Measurements from ENCODE around the gene MPL. TPM values are rescaled to one million over a fixed set of nuclear protein-coding genes. Genes with fewer than 3 reads are reported as not detected.

Gene MPL
- total and polyA plus RNA-seq, 10 of the 15 experiments (the other 5 are each of a cell fraction or from before 2014, with no cell fraction given) = not detected

DNA sequence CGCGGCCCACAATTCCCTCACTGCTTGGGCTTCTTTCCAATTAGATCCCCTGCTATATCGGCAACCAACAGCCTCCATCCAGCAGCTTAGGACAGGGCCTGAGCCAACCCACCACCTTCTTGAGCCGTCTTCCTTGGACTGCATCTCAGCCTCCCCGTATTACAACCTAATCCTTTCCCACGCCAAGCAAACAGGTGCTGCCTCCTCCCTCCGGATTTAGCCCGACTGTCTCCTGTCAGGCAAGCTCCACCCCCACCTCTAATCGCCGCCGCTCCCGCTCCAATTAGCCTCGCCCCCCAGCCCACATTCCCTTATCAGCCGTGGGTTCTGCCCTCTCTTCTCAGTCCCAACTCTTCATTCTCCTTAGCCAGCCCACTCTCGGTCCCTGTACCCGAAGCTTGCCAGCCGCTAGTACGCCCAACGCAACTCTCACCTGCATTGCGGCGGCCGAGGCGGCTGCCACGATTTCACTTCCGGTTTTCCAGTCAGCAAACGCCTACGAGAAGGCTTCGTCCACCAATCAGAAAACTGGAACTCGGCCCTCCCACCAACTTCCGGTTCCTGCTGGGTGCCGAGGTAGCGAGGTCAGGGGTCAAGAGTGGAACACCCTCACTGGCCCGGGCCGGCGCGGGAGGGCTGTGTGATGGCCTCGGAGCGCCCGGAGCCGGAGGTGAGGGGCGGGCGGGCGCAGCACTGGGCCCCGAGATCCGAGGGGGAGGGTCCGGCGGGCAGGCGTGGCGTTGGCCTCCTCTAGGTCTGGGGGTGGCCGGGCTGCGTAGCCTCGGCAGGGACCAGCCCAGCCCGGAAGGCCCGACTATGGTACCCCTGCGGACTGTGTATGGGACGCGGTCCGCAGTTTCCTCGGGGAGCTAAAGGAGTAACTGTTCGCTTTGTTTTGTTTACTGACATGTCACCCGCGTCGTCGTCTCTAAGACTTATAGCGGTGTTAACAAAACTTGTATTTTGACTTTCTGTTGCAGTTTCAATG, 52.0 kb downstream of the MPL start, which contains the start of the genes MED8 and SZT2 (continued):
- TF ChIP-seq, protein P1, sequence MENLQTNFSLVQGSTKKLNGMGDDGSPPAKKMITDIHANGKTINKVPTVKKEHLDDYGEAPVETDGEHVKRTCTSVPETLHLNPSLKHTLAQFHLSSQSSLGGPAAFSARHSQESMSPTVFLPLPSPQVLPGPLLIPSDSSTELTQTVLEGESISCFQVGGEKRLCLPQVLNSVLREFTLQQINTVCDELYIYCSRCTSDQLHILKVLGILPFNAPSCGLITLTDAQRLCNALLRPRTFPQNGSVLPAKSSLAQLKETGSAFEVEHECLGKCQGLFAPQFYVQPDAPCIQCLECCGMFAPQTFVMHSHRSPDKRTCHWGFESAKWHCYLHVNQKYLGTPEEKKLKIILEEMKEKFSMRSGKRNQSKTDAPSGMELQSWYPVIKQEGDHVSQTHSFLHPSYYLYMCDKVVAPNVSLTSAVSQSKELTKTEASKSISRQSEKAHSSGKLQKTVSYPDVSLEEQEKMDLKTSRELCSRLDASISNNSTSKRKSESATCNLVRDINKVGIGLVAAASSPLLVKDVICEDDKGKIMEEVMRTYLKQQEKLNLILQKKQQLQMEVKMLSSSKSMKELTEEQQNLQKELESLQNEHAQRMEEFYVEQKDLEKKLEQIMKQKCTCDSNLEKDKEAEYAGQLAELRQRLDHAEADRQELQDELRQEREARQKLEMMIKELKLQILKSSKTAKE (IDR thresholded peaks at IDR 0.05; ENCODE audit: low read depth, poor library complexity, severe bottlenecking) = no peak
- TF ChIP-seq JUNB (IDR thresholded peaks at IDR 0.05) = no peak
- TF ChIP-seq, protein P2, sequence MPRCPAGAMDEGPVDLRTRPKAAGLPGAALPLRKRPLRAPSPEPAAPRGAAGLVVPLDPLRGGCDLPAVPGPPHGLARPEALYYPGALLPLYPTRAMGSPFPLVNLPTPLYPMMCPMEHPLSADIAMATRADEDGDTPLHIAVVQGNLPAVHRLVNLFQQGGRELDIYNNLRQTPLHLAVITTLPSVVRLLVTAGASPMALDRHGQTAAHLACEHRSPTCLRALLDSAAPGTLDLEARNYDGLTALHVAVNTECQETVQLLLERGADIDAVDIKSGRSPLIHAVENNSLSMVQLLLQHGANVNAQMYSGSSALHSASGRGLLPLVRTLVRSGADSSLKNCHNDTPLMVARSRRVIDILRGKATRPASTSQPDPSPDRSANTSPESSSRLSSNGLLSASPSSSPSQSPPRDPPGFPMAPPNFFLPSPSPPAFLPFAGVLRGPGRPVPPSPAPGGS (IDR thresholded peaks at IDR 0.05; ENCODE audit: borderline replicate concordance, insufficient read depth, low read depth, low read length, poor library complexity, severe bottlenecking) = no peak
- TF ChIP-seq, protein P3, sequence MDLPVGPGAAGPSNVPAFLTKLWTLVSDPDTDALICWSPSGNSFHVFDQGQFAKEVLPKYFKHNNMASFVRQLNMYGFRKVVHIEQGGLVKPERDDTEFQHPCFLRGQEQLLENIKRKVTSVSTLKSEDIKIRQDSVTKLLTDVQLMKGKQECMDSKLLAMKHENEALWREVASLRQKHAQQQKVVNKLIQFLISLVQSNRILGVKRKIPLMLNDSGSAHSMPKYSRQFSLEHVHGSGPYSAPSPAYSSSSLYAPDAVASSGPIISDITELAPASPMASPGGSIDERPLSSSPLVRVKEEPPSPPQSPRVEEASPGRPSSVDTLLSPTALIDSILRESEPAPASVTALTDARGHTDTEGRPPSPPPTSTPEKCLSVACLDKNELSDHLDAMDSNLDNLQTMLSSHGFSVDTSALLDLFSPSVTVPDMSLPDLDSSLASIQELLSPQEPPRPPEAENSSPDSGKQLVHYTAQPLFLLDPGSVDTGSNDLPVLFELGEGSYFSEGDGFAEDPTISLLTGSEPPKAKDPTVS (IDR thresholded peaks at IDR 0.05; ENCODE audit: low read depth, low read length) = no peak
- TF ChIP-seq NBN (IDR thresholded peaks at IDR 0.05) = peak; percentile 89
- TF ChIP-seq ZNF687 (IDR thresholded peaks at IDR 0.05) = no peak; the same call in 1 of the 2 replicates
- no peak for TF ChIP-seq MEF2B (IDR thresholded peaks at IDR 0.05; ENCODE audit: partially characterized antibody, poor library complexity, severe bottlenecking)
- TF ChIP-seq EP300 (IDR thresholded peaks at IDR 0.05; ENCODE audit: borderline replicate concordance in 1 of 2, control insufficient read depth in 1 of 2, low read depth in 2 of 2, low read length in 2 of 2) = no peak
- no peak for TF ChIP-seq E2F4 (IDR thresholded peaks at IDR 0.05; ENCODE audit: low read depth, low read length)
- TF ChIP-seq RAD21 (IDR thresholded peaks at IDR 0.05; ENCODE audit: insufficient read depth, low read depth, low read length) = no peak
- no peak; the same call in 1 of the 2 replicates for TF ChIP-seq MAX (IDR thresholded peaks at IDR 0.05; ENCODE audit: low read depth, low read length)
- TF ChIP-seq NR2C1 (IDR thresholded peaks at IDR 0.05) = peak; percentile 98

All from GM12878 (cell line).